ENCODE measurements around the gene CADPS.

The CADPS gene

DNA sequence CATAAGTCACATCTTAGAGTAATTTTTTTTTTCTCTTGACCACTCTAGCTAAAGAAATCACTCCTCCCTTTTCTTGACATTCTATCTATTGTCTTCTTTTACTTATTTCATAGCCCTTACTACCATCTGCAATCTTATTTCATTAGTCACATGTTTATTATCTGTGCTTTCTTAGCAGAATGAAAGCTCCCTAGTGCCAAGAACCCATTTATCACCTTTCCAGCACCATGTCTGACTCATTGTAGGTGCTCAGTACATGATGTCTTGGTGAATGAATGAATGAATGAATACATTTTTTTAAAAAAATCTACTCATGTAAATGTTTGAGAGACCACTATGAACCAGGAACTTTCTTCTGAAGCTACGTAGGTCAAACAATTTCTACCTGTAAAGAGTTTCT is 157.2 kb downstream of the CADPS start:
- Histone ChIP-seq H3K27me3 (ENCODE audit: insufficient read depth, low read length) (no peaks in the 10 kb centered on the region), H3K79me2 (ENCODE audit: insufficient read depth, low read length) (no peaks in the 10 kb centered on the region), H3F3A (ENCODE audit: insufficient read depth, low read length) (no peaks in the 10 kb centered on the region), H3K4me3 (ENCODE audit: low read depth, low read length, poor library complexity, severe bottlenecking) (no peak overlapping the region), H4K20me1 (ENCODE audit: insufficient read depth, low read length) (no peaks in the 10 kb centered on the region), H3K9ac (ENCODE audit: low read length) (no peak overlapping the region), H3K9me2 (ENCODE audit: low read depth, low read length) (no peaks in the 10 kb centered on the region), H3K27ac (ENCODE audit: low read depth, low read length, poor library complexity, severe bottlenecking) (no peak overlapping the region), H2AFZ (ENCODE audit: low read length) (no peak overlapping the region), H3K4me1 (ENCODE audit: insufficient read depth, low read length, severe bottlenecking) (peaks cover 18% of the 10 kb centered on the region), H3K4me2 (ENCODE audit: low read length) (no peak overlapping the region), H3K9me3 (ENCODE audit: low read length) (no peaks in the 10 kb centered on the region), H3K36me3 (ENCODE audit: insufficient read depth, low read length) (no peaks in the 10 kb centered on the region)
- TF ChIP-seq CTCF (IDR thresholded peaks at IDR 0.05; ENCODE audit: low read length) = no peak
- no peak for TF ChIP-seq EZH2 (IDR thresholded peaks at IDR 0.05; ENCODE audit: borderline replicate concordance, low read length)

DNA sequence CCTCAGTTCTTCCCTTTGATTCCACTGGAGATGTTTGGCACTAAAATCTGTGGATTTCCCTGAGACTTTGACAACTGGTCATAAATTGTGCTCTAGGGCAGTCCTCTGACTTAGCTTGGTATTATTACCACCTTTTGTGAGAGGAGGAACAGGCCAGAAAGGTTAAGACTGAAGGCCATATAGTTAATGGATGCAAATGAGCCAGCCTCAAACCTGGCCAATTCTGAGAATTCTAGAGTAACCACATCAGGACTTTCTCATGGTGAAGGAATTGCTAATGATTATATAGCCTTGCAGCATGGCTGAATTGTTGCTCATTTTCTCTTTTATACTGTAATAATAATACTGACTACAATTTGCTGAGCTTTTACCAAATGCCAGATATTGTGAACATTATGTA is 162.5 kb downstream of the CADPS start:
- Histone ChIP-seq H3K4me1 (ENCODE audit: insufficient read depth, low read length, severe bottlenecking) (peaks cover 19% of the 10 kb centered on the region), H3F3A (ENCODE audit: insufficient read depth, low read length) (no peaks in the 10 kb centered on the region), H3K9me3 (ENCODE audit: low read length) (no peaks in the 10 kb centered on the region), H3K4me3 (ENCODE audit: low read depth, low read length, poor library complexity, severe bottlenecking) (no peak overlapping the region), H4K20me1 (ENCODE audit: insufficient read depth, low read length) (no peaks in the 10 kb centered on the region), H3K27ac (ENCODE audit: low read depth, low read length, poor library complexity, severe bottlenecking) (no peak overlapping the region), H3K27me3 (ENCODE audit: insufficient read depth, low read length) (no peaks in the 10 kb centered on the region), H3K36me3 (ENCODE audit: insufficient read depth, low read length) (no peaks in the 10 kb centered on the region), H2AFZ (ENCODE audit: low read length) (no peak overlapping the region), H3K4me2 (ENCODE audit: low read length) (no peak overlapping the region), H3K79me2 (ENCODE audit: insufficient read depth, low read length) (no peaks in the 10 kb centered on the region), H3K9me2 (ENCODE audit: low read depth, low read length) (no peaks in the 10 kb centered on the region), H3K9ac (ENCODE audit: low read length) (no peak overlapping the region)
- TF ChIP-seq CTCF (IDR thresholded peaks at IDR 0.05; ENCODE audit: low read length) (no peak), EZH2 (IDR thresholded peaks at IDR 0.05; ENCODE audit: borderline replicate concordance, low read length) (no peak)

- no peaks in the 10 kb centered on the region for H4K20me1 ChIP-seq (ENCODE audit: insufficient read depth, low read length)
- H3K9me2 ChIP-seq (ENCODE audit: low read depth, low read length) = no peaks in the 10 kb centered on the region
- no peaks in the 10 kb centered on the region for H3K79me2 ChIP-seq (ENCODE audit: insufficient read depth, low read length)
- H3K36me3 ChIP-seq (ENCODE audit: insufficient read depth, low read length) = no peaks in the 10 kb centered on the region
- H2AFZ ChIP-seq (ENCODE audit: low read length) = no peak overlapping the region
- no peak for TF ChIP-seq EZH2 (IDR thresholded peaks at IDR 0.05; ENCODE audit: borderline replicate concordance, low read length)
- TF ChIP-seq CTCF (IDR thresholded peaks at IDR 0.05; ENCODE audit: low read length) = no peak
- H3K9me3 ChIP-seq (ENCODE audit: low read length) = no peaks in the 10 kb centered on the region
- H3K4me3 ChIP-seq (ENCODE audit: low read depth, low read length, poor library complexity, severe bottlenecking) = no peak overlapping the region
- H3K4me2 ChIP-seq (ENCODE audit: low read length) = no peak overlapping the region
- H3K9ac ChIP-seq (ENCODE audit: low read length) = no peak overlapping the region
- peaks cover 19% of the 10 kb centered on the region for H3K4me1 ChIP-seq (ENCODE audit: insufficient read depth, low read length, severe bottlenecking)
- no peaks in the 10 kb centered on the region for H3F3A ChIP-seq (ENCODE audit: insufficient read depth, low read length)
- no peak overlapping the region for H3K27ac ChIP-seq (ENCODE audit: low read depth, low read length, poor library complexity, severe bottlenecking)
- H3K27me3 ChIP-seq (ENCODE audit: insufficient read depth, low read length) = no peaks in the 10 kb centered on the region
These were observed 164.5 kb downstream of the CADPS start for GRCh38 chr3:62710751-62711150.

Data from OCI-LY1 (cell line).